GM21786 (cell line): ENCODE measurements around the gene NVL.

ENCODE experiments used
- ATAC-seq: cut with Tn5 transposase; IDR thresholded peaks from one replicate; pipeline ENCODE4 v1.9.1; 2021; ENCODE audit not compliant: unreplicated experiment

NVL gene

DNA sequence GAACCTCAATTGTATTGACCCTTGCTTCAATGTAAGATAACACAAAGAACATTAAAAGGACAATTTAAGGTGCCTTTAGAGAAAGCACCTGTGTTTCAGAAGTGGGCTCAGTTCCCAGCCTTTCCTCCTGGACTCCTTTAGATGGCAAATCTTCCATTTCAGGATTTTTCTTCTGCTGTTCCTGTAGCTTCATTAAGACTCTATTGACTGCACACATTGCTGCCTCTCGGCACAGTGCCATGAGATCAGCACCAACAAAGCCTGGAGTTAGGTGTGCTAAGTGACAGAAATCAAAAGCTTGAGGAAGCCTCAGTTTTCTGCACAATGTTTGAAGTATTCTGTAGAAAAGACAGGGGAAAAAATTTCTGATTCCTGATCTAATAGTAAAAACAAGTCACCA is 40.6 kb downstream of the NVL start:
- no peak for ATAC-seq

DNA sequence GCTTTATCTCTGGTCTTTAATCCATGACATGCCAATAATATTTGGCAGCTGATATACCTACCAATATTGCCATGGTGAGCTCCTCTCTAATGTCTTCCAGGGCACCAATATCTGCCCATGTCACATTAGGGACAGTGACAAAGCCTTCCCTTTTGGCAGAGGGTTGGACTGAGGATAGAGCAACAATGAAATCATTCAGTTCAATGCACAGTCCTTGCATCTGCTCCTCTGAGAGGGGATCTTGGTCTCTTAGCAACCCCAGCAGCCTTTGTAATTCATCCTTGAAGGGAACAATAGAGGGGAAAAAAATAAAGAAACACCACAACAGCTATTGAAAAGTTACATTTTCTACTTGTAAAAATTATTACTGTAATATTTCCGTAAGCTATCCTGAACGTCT is 42.3 kb downstream of the NVL start:
- no peak for ATAC-seq

DNA sequence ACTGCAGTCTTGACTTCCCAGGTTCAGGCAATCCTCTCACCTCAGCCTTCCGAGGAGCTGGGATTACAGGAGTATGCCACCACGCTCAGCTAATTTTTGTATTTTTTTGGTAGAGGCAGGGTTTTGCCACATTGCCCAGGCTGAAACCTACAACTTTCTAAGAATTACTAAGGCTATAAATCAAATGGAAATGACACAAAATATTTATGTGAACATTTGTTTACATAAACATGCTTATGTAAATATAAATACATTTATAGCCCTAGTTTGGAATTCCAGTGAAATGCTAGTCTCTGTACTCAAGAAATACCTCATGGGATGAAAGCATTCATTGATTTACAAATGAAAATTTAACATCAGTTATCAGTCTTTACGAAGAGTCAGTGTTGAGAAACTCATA is 47.8 kb downstream of the NVL start:
- ATAC-seq: no peak

DNA sequence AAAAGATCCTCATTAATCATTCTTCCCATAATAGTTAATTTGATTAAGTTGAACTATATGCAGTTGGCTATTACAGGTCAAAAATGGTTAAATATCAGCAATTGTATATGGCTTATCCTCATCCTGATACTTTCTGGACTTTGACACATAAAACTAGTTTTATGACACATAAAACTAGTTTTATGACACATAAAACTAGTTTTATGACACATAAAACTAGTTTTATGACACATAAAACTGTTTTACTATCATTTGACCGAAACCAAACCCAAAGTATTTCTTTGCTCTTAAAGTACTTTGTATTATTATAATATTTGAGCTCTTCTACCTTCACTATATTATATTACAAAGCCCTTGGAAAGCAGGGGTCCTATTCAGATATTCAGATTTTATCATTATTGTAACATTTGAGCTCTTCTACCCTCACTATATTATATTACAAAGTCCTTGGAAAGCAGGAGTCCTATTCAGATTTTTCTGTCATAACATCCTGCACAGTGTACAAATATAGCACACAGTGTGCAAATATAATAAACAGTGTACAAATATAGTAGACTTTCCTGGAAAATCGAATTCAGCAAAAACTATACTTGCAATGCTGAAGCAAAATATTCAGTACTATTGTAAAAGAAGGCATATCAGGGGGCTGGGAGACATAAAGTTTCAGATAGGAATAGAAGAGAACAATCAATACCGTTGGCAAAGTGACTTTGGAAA is 53.0 kb downstream of the NVL start:
- no peak for ATAC-seq

DNA sequence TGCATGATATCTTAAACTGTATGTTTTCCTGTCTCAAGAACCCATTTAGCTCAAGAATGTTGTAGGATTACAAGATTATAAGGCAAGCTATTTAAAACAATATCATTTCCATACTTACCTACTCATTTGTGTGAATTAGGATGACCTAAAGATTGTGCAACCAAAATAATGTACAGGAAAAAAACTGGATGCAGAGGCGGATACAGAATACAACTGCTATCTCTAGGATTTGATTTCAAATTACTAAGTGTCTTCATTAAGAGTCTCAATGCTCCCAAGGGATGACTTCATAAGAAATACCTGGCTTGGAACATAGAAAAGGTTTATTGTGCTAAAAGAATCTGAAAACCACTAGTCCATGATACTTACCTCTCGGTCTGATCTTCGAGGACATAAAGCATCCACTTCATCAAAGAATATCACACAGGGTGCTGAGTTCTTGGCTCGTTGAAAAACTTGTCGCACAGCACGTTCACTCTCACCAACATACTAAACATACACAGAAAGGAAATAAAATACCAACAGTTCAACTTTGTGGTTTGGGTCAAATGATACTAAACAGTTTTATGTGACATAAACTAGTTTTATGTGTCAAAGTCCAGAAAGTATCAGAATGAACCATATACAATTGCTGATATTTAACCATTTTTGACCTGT is 54.9 kb downstream of the NVL start:
- no peak for ATAC-seq

DNA sequence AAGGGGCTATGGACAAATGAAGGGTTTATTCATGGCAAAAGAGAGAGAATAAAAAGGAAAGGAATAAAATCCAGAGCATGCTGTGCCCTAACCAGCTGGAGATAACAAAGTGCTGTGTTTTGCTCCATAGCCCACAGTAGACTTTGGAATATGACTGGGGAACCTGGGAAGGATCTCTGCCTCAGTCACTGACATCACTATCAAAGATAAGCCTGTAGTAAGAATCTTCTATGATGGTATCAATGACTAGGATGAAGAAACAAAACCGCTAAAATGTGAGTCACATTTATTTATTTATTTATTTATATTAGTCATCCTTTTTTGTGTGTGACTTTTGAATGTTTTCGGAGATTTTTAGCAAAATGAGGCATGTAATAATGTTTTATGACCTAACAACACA is 56.3 kb downstream of the NVL start:
- ATAC-seq: no peak

DNA sequence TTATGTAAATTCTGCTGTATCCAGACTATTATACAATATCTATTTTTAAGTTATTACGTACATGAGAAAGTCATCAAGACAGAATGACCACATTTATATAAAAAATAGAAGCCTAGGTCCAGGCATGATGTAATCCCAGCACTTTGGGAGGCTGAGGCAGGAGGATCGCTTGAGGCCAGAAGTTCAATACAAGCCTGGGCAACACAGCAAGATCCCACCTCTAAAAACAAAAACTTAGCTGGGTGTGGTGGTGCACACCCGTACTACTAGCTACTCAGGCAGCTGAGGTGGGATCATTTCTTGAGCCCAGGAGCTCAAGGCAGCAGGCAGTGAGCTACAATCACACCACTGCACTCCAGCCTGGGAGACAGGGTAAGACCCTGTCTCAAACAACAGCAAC is 58.9 kb downstream of the NVL start:
- no peak for ATAC-seq

DNA sequence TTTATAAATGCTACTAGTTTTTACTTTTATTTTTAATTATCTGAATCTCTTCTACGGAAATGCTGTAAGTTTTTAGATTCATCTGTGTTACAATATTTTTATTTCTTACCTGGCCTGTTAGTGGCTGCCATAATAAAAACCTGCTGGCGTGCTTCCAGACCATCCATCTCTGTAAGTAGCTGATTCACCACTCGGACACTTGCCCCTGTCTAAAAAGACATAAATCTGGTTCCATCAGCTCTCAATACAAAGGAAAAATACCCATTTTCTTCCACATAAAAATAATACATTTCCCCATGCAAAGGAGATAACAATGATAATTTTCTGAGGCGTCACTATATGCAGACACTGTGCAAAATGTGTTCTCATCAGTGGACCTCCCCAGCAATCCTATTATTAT is 62.0 kb downstream of the NVL start:
- ATAC-seq: no peak

DNA sequence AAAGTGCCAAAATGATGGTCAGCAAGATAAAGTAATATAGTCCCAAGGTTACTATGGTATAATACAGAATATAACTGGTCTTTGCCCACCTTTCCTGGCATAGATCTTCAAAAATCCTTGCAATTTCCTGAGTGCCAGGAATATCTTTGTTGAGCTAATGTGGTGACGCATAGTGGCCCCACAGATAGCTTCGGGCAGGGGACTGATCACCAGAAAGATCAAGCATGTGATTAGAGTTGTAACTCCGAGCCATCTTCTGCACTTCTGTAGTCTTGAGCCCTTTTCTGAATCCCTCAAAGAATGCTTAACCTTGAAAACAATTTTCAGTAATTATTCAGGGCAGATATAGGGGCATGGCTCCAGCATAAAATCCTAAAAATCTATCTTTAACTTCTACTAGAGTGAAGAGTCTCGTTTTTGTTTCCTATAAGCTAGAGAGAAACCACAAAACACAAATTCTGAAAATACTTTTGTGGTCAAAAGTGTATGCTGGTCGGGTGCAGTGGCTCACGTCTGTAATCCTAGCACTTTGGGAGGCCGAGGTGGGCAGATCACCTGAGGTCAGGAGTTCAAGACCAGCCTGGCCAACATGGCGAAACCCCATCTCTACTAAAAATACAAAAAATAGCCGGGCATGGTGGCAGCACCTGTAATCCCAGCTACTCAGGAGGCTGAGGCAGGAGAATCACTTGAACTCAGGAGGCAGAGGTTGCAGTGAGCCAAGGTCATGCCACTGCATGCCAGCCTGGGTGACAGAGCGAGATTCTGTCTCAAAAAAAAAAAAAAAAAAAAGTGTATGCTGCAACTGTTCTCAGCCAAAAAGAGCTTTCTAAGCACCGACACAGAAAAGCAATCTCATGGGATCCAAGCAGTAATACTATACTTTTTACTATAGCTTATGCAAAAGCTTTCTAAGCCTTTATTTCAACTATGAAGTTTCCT is 62.8 kb downstream of the NVL start:
- ATAC-seq: no peak

DNA sequence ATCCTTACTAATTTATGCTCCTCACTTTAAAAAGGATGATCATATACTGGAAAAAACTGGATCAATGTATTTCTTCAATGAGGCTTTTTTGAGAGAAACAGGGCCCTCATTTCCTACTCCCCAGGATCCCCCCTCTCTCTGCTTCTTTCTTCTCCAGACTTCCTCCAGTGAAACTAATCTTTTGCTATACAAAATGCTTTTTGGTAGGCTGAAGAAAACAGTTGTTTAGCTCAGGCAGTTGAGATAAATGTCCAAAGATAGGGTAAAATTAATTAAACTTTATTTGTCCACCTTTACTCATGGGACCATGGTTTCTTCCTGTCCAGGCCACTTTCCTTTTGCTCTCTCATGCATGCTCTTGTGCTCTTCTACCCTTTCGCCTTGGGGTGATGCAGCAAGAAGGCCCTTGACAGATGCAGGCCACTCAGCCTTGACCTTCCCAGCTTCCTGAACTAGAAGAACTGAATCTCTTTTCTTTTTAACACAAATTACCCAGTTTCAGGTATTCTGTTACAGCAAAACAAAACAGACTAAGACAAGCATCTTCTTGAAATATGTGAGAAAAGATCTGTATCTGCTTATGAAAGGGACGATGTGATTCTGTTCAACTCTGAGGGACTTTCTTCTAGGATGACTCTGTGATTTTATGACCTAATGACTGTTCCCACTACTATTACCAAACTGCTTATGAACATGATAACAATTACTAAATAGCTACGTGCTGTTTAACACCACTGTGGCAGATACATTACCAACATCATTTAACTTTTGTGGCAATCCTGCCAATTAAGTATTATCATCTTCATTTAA is 63.7 kb downstream of the NVL start:
- peak; percentile 85 for ATAC-seq

DNA sequence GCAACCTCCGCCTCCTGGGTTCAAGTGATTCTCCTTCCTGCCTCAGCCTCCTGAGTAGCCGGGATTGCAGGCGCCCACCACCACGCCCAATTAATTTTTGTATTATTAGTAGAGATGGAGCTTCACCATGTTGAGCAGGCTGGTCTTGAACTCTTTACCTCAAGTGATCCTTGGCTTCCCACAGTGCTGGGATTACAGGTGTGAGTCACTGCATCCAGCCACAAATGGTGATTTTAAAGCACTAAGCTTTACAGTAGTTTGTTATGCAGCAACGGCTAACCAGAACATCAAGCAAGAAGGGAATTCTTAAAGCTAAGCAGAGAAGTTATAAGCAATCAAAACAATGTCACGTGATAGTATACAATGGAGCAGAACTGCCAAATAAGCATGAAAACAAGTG is 65.7 kb downstream of the NVL start:
- no peak for ATAC-seq

DNA sequence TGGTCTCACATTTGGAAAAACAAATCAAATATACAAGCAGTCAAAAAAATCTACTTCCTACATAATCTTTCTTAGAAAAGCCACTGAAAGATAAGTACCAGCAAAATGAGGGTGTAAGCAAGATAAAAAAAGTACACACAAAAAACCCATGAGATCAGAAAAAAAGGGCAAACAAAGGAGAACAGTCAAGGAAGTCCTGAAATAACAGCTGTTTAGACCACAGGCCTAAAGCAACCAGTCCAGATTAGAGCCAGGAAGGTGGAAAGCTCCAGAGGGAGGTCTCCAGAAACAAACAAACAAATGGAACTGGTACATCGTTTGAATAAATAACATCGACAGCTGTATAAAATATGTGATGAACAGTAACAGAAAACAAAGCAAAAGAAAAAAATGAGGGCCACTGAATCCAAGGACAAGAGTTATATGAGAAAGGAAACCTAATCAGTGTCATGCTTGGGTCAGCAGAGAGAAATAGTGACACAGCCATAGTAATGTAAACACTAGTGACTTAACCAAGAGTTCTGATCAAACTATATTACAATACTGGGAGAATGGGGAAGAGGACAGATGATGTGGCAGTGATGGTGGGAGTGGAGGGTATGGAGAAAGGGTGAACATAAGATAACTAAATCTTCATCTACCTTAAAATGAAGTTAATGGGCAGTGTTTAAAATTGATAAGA is 67.5 kb downstream of the NVL start:
- ATAC-seq: no peak

DNA sequence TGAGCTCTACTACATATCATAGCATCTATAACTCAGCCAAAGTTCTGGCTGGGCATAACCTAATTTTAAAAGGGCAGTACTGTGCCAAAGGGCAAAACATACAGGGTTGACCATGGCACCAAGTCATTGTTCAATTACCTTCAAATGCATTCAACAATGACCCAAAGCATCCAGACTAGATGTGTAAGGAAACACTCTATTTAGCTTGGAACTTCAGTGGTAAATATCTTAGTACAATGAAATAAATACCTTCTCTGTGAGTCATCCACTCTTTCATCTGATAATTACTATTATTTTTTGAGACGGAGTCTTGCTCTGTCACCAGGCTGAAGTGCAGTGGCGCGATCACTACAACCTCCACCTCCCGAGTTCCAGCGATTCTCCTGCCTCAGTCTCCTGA is 70.0 kb downstream of the NVL start:
- no peak for ATAC-seq

DNA sequence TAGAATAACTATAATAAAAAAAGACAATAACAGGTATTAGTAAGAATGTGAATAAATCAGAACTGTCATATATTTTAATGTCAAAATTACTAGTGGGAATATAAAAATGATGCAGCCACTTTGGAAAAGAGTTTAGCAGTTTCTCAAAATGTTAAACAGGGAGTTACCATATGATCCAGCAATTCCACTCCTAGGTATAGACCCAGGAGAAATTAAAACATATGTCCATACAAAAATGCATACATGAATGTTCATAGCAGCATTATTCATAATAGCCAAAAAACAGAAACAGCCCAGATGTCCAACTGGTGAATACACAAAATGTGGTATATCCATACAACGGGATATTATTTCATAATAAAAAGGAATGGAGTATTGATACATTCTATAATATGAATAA is 71.6 kb downstream of the NVL start:
- no peak for ATAC-seq

DNA sequence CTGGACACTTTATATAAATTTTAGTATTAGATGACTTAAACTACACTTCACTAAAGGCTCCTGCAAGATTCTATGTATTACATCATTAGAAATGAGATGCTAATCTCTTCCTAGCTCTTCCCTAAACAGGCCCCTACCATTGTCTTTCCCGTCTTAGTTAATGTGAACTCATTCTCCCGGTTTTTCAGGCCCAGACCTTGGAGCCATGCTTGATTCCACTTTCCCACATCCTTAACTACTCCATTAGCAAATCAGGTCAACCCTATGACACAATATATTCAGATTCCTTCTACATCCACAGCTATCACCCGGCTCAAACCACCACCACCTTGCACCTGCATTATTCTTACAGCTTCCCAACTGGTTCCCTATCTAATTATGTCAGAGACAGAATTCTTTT is 73.3 kb downstream of the NVL start:
- ATAC-seq: no peak

DNA sequence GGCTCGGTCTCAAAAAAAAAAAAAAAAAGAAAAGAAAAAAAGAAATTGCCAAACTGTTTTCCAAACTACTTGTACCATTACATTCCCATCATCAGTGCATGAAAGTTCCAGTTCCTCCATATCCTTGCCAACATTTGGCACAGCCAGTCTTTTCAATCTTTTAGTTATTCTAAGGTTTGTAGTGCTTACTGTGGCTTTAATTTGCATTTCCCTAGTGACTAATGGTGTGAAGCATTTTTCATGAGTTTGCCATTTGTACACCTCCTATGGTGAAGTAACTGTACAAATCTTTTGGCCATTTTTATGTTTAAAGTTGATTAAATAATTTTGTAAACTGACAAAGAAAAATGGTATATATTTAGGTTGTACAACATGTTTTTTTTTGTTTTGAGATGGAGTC is 76.3 kb downstream of the NVL start:
- ATAC-seq: no peak

DNA sequence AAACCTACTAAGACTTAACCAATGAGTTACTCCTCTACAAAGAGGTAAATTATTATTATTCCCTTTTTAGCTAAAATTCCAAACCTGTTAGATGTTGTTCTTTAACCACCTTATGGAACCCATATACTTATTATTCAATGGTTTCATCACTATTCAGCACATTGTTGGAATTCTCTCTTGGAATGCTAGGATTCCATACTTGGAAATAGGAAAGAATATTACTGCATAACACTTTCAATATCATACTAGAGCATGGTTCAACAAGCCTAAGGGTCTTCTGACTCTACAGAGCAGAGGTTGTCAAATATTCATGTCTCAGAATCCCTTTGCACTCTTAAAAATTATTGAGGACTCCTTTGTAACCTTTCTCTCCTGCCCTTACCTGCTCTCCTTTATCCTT is 77.5 kb downstream of the NVL start:
- ATAC-seq: no peak

DNA sequence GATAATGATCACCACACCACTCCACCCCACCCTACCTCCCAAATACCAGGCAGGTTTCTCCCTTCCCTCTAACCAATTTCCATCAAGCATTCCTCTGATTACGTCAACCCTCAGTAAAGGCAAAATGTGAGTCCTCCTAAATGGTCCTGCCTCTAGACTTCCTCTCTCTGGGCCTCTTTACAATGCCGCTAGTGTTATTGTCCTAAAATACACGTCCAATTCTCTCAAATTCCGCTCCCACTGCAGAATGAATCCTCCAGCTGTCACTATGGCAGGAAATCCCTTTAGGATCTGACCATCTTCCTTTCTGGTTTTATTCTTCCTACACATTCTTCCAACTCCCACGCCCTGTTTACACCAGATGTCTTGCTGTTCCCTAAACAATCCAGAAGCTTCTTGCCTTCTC is 78.2 kb downstream of the NVL start:
- ATAC-seq: no peak

DNA sequence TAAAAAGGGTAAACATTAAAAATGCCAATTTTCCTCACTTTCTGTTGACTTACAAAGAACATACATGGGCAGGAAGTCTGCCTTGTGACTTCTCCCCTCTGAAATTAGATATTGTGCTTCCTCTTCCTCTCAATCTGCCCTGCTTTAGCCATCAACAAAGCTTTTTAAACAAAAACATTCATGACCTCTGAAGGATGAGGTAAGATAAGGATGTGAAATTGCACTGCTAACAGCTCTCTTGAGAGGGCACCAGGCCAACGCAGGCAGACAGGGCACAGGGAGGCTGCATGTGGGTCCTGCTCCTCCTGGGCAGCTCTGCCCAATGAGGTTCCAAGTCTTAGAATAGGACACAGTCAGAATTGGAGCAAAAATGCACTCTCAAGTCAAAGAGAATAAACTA is 84.8 kb downstream of the NVL start:
- ATAC-seq: peak; percentile 88

DNA sequence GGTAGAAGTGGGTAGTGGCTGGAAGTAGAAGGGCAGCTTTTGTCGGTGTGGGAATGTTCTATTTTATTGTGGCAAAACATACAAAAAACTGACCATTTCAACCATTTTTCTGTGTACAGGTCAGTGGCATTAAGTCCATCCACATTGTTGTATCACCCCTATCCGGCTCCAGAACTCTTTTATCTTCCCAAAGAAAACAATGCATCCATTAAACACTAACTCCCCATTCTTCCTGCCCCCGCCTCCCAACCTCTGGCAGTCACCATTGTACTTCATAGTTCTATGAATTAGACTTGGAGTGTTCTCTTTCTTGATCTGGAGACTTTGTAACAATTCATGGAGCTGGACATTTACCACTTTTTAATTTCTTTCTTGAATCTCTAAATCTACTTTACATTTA is 91.2 kb downstream of the NVL start:
- no peak for ATAC-seq

DNA sequence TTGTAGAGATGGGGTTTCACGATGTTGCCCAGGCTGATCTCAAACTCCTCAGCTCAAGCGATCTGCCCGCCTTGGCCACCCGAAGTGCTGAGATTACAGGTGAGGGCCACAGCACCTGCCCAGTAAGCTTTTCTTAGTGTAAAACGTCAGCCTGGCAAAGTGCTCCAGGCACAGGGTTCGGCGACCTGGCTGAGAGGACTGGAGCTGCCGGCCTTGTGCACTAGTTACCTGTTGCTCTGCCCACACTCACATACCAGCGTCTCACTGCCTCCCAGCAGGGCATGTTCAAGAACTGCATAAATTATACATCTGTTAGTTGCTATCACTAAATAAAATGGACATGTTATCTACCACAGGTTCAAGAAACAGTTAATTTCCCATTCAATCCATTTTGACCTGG is 91.8 kb downstream of the NVL start:
- no peak for ATAC-seq
